HCT116 (cell line): Measurements from ENCODE around the gene TMEM44.

Experiments
- RAD21 ChIP-seq: IDR thresholded peaks from 2 replicates; pipeline ENCODE4 v1.6.1; 2012; ENCODE audit warnings: low read depth, mild to moderate bottlenecking
- SRF ChIP-seq: IDR thresholded peaks from 2 replicates; pipeline ENCODE4 v1.6.1; 2012; ENCODE audit warnings: low read depth

DNA sequence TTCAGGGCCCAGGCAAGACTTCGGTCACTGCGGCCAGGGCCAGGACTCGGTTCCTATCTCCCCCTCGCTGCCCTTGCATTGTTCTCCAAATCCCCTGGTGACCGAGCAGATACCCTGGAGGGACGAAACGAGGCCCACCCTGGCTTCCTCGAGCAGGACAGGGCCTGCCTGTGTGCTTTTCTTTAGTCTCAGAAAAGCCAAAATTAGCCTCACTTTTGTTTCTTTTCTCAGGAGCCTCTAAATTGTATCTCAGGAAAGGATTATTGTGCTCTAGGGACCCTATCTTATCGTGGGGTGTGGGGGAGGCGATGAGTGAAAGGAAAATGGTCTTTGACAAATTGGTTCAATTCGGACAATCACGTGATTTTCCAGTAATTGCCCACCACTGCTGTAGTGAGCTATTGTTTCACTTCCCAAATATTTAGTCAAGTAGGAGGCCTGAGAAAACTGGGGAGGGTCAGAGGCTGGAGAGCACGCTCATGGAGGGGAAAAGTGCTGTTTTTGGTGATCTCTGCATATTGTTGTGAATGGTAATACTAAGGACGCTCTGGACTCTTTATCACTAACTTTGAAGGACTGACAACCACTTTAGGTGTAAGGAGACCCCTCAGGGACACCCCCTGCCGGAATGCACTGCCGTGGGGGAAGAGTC is 61.6 kb downstream of the TMEM44 start:
- TF ChIP-seq RAD21, result no peak
- no peak for TF ChIP-seq SRF
